Epithelial cell of umbilical artery (primary cell): ENCODE results near the gene ZNG1C. TPM values are rescaled to one million over a fixed set of nuclear protein-coding genes. Genes with fewer than 3 reads are reported as not detected.

Experiments used
- total RNA-seq: library from RNA; depleted of rRNA; stranded (reverse); fragments of >200 nt; gene quantifications from 2 replicates; pipeline ENCODE4 v1.2.3, GENCODE V29; 2014

The ZNG1C gene
- total RNA-seq = 19.2 and 29.3 TPM in 2 replicates

DNA sequence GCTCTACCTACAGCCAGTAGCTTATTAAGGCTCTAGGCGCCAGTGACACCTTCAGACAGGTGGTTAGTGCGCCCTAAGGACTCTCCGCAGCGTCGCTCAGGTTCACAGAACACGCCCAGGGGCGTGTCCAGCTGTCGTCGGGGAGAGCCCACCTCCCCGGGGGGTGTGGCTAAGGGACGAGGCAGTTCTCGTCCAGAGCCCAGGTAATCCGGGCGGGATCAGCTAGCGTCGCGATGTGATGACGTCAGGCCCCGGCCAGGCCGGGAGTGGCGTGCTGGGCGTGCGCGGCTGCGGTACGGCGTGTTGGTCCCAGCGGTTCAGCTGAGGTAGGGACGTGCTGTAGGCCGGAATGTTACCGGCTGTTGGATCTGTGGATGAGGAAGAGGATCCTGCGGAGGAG is at the start of gene ZNG1C:
Gene ZNG1C (plus strand): TSS at position 301 of the 400 bp plus-strand sequence. CDS start 49 bp downstream, at position 350.

DNA sequence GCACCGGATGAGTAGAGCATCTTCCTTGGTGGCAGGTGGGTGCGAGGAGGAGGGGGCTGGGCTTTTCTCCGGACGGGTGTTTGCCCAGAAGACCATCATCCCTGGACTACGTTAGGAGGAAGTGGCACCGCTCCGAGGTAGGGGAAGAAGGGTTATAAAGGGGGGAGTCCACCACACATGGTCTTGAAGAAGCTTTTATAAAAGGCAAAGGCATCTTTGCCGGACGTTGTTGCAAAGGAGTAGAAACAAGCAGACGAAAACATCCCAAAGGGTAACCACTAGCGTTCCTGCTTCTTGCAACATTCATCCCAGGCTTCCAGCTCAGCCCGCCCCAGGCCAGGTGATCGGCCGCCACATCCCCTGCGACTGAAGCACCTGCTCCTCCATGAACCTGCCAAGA is 60.8 kb downstream of the ZNG1C start, which contains the start of gene FOXD4L3:
Gene FOXD4L3 (plus strand): TSS at position 301 of the 400 bp plus-strand sequence. CDS start 85 bp downstream, at position 386.

Other genes starting within 250 kb of the ZNG1C start
- not detected in 2 replicates for gene FOXD4L3, start 60.9 kb downstream of the ZNG1C start, total RNA-seq
- gene PGM5, start 114.6 kb downstream of the ZNG1C start, total RNA-seq = 0.46 and 0.65 TPM in 2 replicates